CD4-positive, alpha-beta memory T cell (primary cell): ENCODE data around the gene SOX13. TPM values are rescaled to one million over a fixed set of nuclear protein-coding genes. Genes with fewer than 3 reads are reported as not detected.

ENCODE experiments used
- CTCF ChIA-PET: fragments of 350-600 bp; sonication (Branson Sonifier 250); formaldehyde crosslinking; loops from one replicate; lab custom pipeline; 2021; ENCODE audit warnings: inconsistent platforms; ENCODE audit not compliant: partially characterized antibody; lab: Charles Lee
- POLR2A ChIA-PET: fragments of 350-600 bp; sonication (Branson Sonifier 250); formaldehyde crosslinking; loops from one replicate; lab custom pipeline; 2021; ENCODE audit not compliant: partially characterized antibody; lab: Charles Lee
- DNase-seq, 5 donors: peaks; one replicate each; pipeline versions ENCODE4 v3.0.0 to v3.0.0-alpha.2; 2020 to 2022; ENCODE audit warnings: mixed read lengths in 1 of 5
- H3K27ac ChIP-seq: one replicate; pipeline ENCODE4 v1.7.0; 2013; ENCODE audit warnings: low read depth, low read length
- H3K27me3 ChIP-seq: 2 replicates; pipeline ENCODE4 v1.7.0; 2013; ENCODE audit warnings: mild to moderate bottlenecking, low read length, moderate library complexity; ENCODE audit not compliant: insufficient read depth
- H3K36me3 ChIP-seq: 2 replicates; pipeline ENCODE4 v1.7.0; 2013; ENCODE audit warnings: mild to moderate bottlenecking, low read length, moderate library complexity; ENCODE audit not compliant: insufficient read depth
- H3K4me1 ChIP-seq: 2 replicates; pipeline ENCODE4 v1.7.0; 2013; ENCODE audit warnings: mild to moderate bottlenecking, low read length, moderate library complexity; ENCODE audit not compliant: insufficient read depth
- H3K4me3 ChIP-seq, 2 donors: one replicate each; pipeline ENCODE4 v1.7.0; 2013; ENCODE audit warnings: low read length in 2 of 2, mild to moderate bottlenecking in 1 of 2
- H3K9me3 ChIP-seq, 2 donors: one replicate each; pipeline ENCODE4 v1.7.0; 2013; ENCODE audit warnings: low read length in 2 of 2, control low read depth in 1 of 2; ENCODE audit not compliant: control insufficient read depth in 1 of 2
- H3K27ac Mint-ChIP-seq, 7 donors: one replicate each; pipeline ENCODE4 v1.8.0; 2020 to 2021; ENCODE audit warnings: mixed read lengths in 7 of 7, mild to moderate bottlenecking in 6 of 7, inconsistent platforms in 3 of 7, moderate library complexity in 3 of 7
- H3K27me3 Mint-ChIP-seq, 2 donors: one replicate each; pipeline ENCODE4 v1.8.0; 2020 to 2021; ENCODE audit warnings: mixed read lengths in 2 of 2
- H3K36me3 Mint-ChIP-seq, 2 donors: one replicate each; pipeline ENCODE4 v1.8.0; 2020 to 2021; ENCODE audit warnings: mixed read lengths in 2 of 2, inconsistent platforms in 1 of 2, mild to moderate bottlenecking in 1 of 2
- H3K4me1 Mint-ChIP-seq, 4 donors: one replicate each; pipeline ENCODE4 v1.8.0; 2020 to 2021; ENCODE audit warnings: mixed read lengths in 4 of 4, mild to moderate bottlenecking in 1 of 4
- H3K4me3 Mint-ChIP-seq, 8 donors: one replicate each; pipeline ENCODE4 v1.8.0; 2020 to 2021; ENCODE audit warnings: mixed read lengths in 8 of 8, mild to moderate bottlenecking in 7 of 8, moderate library complexity in 6 of 8, inconsistent platforms in 3 of 8
- H3K9me3 Mint-ChIP-seq, 8 donors: one replicate each; pipeline ENCODE4 v1.8.0; 2020 to 2021; ENCODE audit warnings: mixed read lengths in 8 of 8, mild to moderate bottlenecking in 5 of 8, inconsistent platforms in 3 of 8, moderate library complexity in 1 of 8
- intact Hi-C: fragments of 100-400 bp; cut with micrococcal nuclease; formaldehyde crosslinking; loops from one replicate; pipeline ENCODE4 v1.15.1; 2023
- polyA plus RNA-seq, 2 donors: library from polyadenylated mRNA; unstranded; fragments of 300-500 nt; fragmentation: Illumina TruSeq; gene quantifications; one replicate each; pipeline ENCODE4 v1.2.3, GENCODE V29; 2021
- total RNA-seq, 2 experiments: library from RNA; stranded (reverse); gene quantifications; one replicate each; pipeline ENCODE4 v1.2.3, GENCODE V29; 2021

The SOX13 gene
- total and polyA plus RNA-seq, 4 experiments from 2014 or later: 0.94 to 12.0 (median 6.0) TPM

GRCh38 chr1:204152310-204153044 is 79.6 kb downstream of the SOX13 start:
- H3K9me3 Mint-ChIP-seq: no peaks in the 10 kb centered on the region
- peaks cover 0 to 27% (median 3%) of the 10 kb centered on the region in 4 donors for H3K4me1 Mint-ChIP-seq
- H3K27ac Mint-ChIP-seq: peak overlapping the region in 6 of 7 donors; percentile 35 to 80 (median 64)
- H3K27ac ChIP-seq: no peak overlapping the region
- peaks cover 8% of the 10 kb centered on the region for H3K4me1 ChIP-seq
- DNase-seq: no peak
- no peaks in the 10 kb centered on the region for H3K36me3 ChIP-seq
- ChIA-PET CTCF (interaction anchor here (1.3 to 2.0 kb wide), 3 partner anchors 10 to 246 kb away, joined by 3 to 9 read pairs (median 6); no protein-coding TSS in a partner anchor), POLR2A (interaction anchor here (0.9 to 1.2 kb wide), 2 partner anchors 223 to 387 kb away, joined by 4 read pairs; partner anchors contain the start of gene LAX1)
- peaks cover 0 to 2% of the 10 kb centered on the region in 2 donors for H3K27me3 Mint-ChIP-seq
- no peaks in the 10 kb centered on the region for H3K9me3 ChIP-seq
- no peaks in the 10 kb centered on the region for H3K36me3 Mint-ChIP-seq
- H3K4me3 Mint-ChIP-seq: peak overlapping the region; percentile 67 to 85 (median 76)
- no peaks in the 10 kb centered on the region for H3K27me3 ChIP-seq
- intact Hi-C loops: no loop called here
- H3K4me3 ChIP-seq: peak overlapping the region in 1 of 2 donors; percentile 49

GRCh38 chr1:204153667-204154066 is 80.8 kb downstream of the SOX13 start:
- ChIA-PET POLR2A (no interaction called here), CTCF (interaction anchor here (0.9 to 1.3 kb wide), 2 partner anchors 9 to 244 kb away, joined by 3 to 4 read pairs; no protein-coding TSS in a partner anchor)
- H3K27ac ChIP-seq: no peak overlapping the region
- Mint-ChIP-seq H3K4me1 (peaks cover 0 to 18% (median 3%) of the 10 kb centered on the region in 4 donors), H3K4me3 (peak overlapping the region in 2 of 8 donors; percentile 10 to 48), H3K36me3 (no peaks in the 10 kb centered on the region), H3K27me3 (peaks cover 0 to 2% of the 10 kb centered on the region in 2 donors), H3K9me3 (no peaks in the 10 kb centered on the region), H3K27ac (peak overlapping the region in 1 of 7 donors; percentile 51)
- DNase-seq: no peak
- no peaks in the 10 kb centered on the region for H3K9me3 ChIP-seq
- no peak overlapping the region for H3K4me3 ChIP-seq
- intact Hi-C loops: no loop called here
- no peaks in the 10 kb centered on the region for H3K27me3 ChIP-seq
- H3K36me3 ChIP-seq: no peaks in the 10 kb centered on the region
- H3K4me1 ChIP-seq: peaks cover 8% of the 10 kb centered on the region

GRCh38 chr1:204154568-204155255 is 81.8 kb downstream of the SOX13 start:
- Mint-ChIP-seq H3K27ac (peak overlapping the region in 1 of 7 donors; percentile 31), H3K36me3 (no peaks in the 10 kb centered on the region), H3K4me3 (peak overlapping the region in 2 of 8 donors; percentile 30 to 36), H3K4me1 (peaks cover 0 to 13% (median 3%) of the 10 kb centered on the region in 4 donors), H3K9me3 (no peaks in the 10 kb centered on the region), H3K27me3 (peaks cover 2% of the 10 kb centered on the region in 2 donors)
- no peak overlapping the region for H3K27ac ChIP-seq
- H3K36me3 ChIP-seq: no peaks in the 10 kb centered on the region
- ChIA-PET CTCF (interaction anchor here (0.9 kb wide), 1 partner anchor 8 kb away, joined by 4 read pairs; no protein-coding TSS in a partner anchor), POLR2A (no interaction called here)
- H3K9me3 ChIP-seq: no peaks in the 10 kb centered on the region
- no peak for DNase-seq
- H3K4me3 ChIP-seq: no peak overlapping the region
- H3K27me3 ChIP-seq: no peaks in the 10 kb centered on the region
- intact Hi-C loops: no loop called here
- H3K4me1 ChIP-seq: peaks cover 8% of the 10 kb centered on the region

- Mint-ChIP-seq H3K4me3 (no peak overlapping the region), H3K27ac (no peak overlapping the region), H3K36me3 (no peaks in the 10 kb centered on the region), H3K4me1 (peaks cover 0 to 1% (median 0%) of the 10 kb centered on the region in 4 donors), H3K27me3 (peaks cover 2% of the 10 kb centered on the region in 2 donors), H3K9me3 (no peaks in the 10 kb centered on the region)
- no peaks in the 10 kb centered on the region for H3K36me3 ChIP-seq
- H3K9me3 ChIP-seq: no peaks in the 10 kb centered on the region
- ChIA-PET CTCF (interaction anchor here (13.2 kb wide), 1 partner anchor 207 kb away, joined by 153 read pairs; no protein-coding TSS in a partner anchor), POLR2A (no interaction called here)
- DNase-seq: no peak
- H3K4me1 ChIP-seq: peaks cover 8% of the 10 kb centered on the region
- H3K27me3 ChIP-seq: no peaks in the 10 kb centered on the region
- intact Hi-C loops: no loop called here
- H3K4me3 ChIP-seq: no peak overlapping the region
- H3K27ac ChIP-seq: no peak overlapping the region
Observed at GRCh38 chr1:204155881-204156280, 83.0 kb downstream of the SOX13 start.

GRCh38 chr1:204157962-204158361 is 85.0 kb downstream of the SOX13 start:
- Mint-ChIP-seq H3K9me3 (no peaks in the 10 kb centered on the region), H3K4me1 (no peaks in the 10 kb centered on the region), H3K27ac (peak overlapping the region in 1 of 7 donors; percentile 30), H3K36me3 (no peaks in the 10 kb centered on the region), H3K27me3 (peaks cover 3 to 4% of the 10 kb centered on the region in 2 donors), H3K4me3 (no peak overlapping the region)
- Histone ChIP-seq H3K27me3 (no peaks in the 10 kb centered on the region), H3K27ac (no peak overlapping the region), H3K36me3 (no peaks in the 10 kb centered on the region), H3K4me1 (no peaks in the 10 kb centered on the region), H3K9me3 (no peaks in the 10 kb centered on the region), H3K4me3 (no peak overlapping the region)
- CTCF ChIA-PET: interaction anchor here (0.8 to 13.2 kb wide), 4 partner anchors 9 to 205 kb away, joined by 3 to 153 read pairs (median 5); no protein-coding TSS in a partner anchor
- POLR2A ChIA-PET: no interaction called here
- DNase-seq: no peak
- intact Hi-C loops: no loop called here

- no peak overlapping the region for H3K4me3 Mint-ChIP-seq
- intact Hi-C loops: loop anchor here (1.0 to 5.0 kb wide), 6 partner anchors 45 to 645 kb away; no protein-coding TSS in a partner anchor
- peaks cover 0 to 4% (median 0%) of the 10 kb centered on the region in 8 donors for H3K9me3 Mint-ChIP-seq
- no peaks in the 10 kb centered on the region for H3K36me3 Mint-ChIP-seq
- DNase-seq: no peak
- no peak overlapping the region for H3K27ac Mint-ChIP-seq
- H3K27ac ChIP-seq: no peak overlapping the region
- no peaks in the 10 kb centered on the region for H3K4me1 ChIP-seq
- peaks cover 2 to 4% of the 10 kb centered on the region in 2 donors for H3K27me3 Mint-ChIP-seq
- H3K4me1 Mint-ChIP-seq: no peaks in the 10 kb centered on the region
- ChIA-PET CTCF (interaction anchor here (0.6 to 13.2 kb wide), 18 partner anchors 8 to 602 kb away, joined by 3 to 153 read pairs (median 4); partner anchors contain the start of gene ETNK2), POLR2A (no interaction called here)
- no peak overlapping the region for H3K4me3 ChIP-seq
- H3K36me3 ChIP-seq: no peaks in the 10 kb centered on the region
- no peaks in the 10 kb centered on the region for H3K27me3 ChIP-seq
- H3K9me3 ChIP-seq: no peaks in the 10 kb centered on the region
Observed at GRCh38 chr1:204161609-204162493, 88.9 kb downstream of the SOX13 start.
